Activated CD4-positive, CD25-positive, alpha-beta regulatory T cell treated with anti-CD3 and anti-CD28 coated beads, Interleukin-2, amount 50 U/mL, for 72 hours (primary cell): ENCODE measurements around the gene PRKAR2B.
"Not testable (repeated sequence)": the region's sequence is repeated elsewhere in the genome, so short reads cannot be mapped to it uniquely, and the experiment has no call there.

ENCODE experiments used
- DNase-seq: peaks from one replicate; pipeline ENCODE4 v3.0.0; 2021

PRKAR2B gene

DNA sequence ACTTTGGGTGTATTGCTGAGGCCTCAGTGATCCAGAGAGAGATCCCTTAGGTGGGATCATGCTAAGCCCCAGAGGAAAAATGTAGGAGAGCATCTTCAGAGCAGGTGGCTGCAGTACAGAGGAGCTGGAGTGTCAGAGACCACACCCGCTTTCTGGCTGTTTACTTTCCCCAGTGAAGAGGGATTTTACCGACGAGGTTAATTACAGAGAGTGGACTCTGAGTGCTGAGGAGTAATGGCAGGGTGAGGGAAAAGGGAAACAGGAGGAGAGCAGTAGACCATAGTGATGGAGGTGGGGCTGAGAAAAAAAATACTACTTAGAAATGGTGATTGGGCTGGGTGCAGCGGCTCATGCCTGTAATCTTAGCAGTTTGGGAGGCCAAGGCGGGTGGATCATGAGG lies 81.0 kb downstream of the PRKAR2B start:
- DNase-seq, result no peak

DNA sequence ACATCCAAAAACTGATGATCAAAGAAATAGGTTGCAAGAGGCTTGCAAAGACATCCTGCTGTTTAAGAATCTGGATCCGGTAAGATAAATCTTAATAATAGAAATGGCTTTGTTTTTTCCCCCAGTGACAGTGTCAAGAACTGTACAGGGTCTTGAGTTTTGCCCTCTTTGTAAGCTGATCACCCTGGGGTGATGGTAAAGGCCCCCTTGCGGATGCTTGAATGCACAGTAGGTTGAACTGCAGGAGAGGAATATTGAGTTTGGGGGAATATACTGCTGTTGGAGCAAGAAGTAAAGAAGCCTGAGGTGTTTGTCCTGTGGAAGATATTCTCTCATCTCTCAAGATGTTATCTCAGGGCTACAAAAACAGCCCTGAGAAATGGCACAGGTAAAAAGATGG lies 83.7 kb downstream of the PRKAR2B start:
- no peak for DNase-seq

DNA sequence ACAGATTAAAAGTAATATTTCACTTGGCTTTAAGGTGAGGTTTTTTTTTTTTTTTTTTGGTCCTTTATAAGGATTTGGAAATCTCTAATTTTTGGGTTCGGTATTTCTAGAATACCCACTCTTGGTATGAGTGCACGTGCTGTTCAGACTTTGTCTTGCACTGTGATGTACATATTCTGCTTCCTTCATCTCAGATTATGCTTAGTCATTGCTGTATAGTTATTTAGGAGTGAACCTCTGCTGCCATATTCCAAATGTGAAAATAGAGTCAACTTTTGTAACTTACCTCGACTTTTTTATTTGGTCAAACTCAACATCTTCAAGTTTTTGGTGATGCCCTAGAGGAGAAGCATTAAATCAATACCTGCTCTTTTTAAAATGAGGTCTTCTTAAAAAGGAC lies 84.2 kb downstream of the PRKAR2B start:
- no peak for DNase-seq

DNA sequence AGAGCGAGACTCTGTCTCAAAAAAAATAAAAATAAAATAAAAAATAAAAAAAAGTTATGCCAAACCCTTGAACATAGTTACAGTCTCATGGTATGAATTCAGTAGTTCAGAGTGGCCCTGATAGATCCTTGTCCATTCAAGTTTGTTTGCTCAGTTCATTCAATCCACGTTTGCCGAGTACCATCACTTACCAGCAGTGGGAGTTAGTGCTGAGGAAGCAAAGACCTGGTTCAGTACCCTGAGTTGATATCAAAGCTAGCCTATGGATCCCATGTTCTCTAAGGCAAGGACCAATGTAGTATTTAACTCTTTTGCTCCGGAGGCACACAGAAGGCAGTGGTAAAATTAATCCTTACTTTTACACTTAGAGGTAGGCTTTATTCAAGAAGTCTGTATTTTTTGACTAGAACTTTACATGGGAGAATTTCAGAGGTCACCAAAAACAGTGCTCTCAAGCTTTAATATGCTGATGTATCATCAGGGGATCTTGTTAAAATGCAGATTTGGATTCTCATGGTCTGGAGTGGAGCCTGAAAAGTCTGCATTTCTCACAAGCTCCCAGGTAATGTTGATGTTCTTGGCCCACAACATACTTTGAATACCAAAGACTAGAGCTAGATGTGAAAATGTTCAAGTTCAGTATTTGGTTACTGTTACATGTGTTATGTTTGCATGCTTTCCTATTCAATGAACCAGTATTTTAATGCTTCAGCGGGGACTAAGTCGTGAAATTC lies 86.1 kb downstream of the PRKAR2B start:
- no peak for DNase-seq

DNA sequence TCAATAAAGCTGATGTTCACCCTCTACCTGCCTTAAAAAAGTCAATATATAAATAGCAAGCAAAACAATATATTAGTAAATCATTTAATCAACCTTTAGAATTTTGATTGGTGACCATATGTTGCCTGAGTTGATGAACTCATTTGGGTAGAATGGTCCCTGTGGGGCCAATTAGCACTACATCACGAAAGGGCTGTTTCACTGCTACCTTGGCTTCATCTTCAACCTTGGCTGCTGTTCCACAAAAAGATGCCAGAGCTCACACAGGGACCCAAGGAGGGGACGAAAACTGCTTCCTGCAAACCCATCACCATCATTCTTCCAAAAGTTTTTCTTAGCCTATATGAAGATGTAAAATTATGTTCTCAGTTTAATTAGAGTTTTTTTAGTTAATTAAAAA lies 88.9 kb downstream of the PRKAR2B start:
- DNase-seq, result no peak

DNA sequence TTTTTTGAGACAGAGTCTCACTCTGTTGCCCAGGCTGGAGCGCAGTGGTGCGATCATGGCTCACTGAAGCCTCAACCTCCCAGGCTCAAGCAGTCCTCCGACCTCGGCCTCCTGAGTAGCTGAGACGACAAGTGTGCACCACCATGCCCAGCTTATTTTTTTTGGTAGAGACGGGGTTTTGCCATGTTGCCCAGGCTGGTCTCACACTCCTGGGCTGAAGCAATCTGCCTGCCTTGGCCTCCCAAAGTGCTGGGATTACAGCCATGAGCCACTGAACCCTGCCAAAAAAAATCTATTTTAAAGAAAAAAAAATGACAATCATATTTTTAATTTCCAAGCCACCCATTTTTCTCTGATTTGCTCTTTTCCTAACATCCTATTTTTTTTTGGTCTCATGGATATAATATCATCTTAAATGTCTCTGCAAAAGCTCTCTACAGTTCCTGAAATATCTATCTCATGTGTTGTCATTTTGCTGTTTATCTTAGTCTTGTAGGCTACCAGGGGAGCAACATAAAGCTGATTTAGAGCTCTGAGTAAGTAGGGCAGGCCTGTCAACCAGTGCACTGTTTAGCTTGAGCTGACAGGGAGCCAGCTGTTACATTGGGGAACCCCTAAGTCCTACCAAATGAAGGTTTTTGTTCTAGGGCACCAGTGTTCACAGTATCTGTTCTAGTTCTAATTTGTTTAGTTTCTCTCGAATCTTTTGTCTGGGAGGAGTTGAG lies 94.4 kb downstream of the PRKAR2B start:
- no peak for DNase-seq

DNA sequence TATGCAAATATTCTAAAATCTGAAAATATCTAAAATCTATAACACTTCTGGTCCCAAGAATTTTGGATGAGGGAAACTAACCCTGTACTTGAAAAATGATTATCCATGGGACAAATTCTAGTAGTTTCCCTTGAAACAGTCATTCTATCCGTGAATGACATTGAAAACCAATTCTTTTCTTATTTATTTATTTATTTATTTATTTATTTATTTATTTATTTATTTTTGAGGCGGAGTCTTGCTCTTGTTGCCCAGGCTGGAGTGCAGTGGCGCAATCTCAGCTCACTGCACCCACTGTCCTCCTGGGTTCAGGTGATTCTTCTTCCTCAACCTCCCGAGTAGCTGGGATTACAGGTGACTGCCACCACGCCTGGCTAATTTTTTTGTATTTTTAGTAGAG lies 99.4 kb downstream of the PRKAR2B start:
- not testable (repeated sequence) for DNase-seq

DNA sequence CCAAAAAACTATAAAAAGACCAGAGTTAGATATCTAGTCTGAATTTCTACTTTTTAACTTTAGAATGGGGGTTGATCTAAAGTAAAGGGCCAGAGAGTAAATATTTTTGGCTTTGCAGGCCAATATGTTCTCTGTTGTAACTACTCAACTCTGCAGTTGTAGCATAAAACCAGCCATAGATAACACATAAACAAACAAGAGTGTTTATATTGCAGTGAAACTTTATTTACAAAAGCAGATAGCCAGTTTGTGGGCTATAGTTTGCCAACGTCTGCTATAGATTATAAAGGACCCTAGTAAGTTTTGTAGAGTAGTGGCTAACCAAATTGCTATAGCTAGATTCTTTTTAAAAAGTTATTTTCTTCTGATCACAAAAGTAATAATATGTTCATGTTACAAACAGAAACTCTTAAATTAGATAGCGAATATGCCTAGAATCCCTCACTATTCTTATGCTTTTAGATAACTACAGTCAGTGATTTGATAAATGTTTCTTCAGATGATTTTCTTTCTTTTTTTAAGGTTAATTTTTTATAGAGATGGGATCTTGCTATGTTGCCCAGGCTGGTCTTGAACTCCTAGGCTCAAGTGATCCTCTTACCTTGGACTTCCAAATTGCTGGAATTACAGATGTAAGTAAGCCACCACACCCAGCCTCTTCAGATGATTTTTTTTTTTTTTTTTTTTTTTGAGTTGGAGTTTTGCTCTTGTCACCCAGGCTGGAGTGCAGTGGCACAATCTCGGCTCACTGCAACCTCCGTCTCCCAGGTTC lies 100.7 kb downstream of the PRKAR2B start:
- DNase-seq, result no peak

DNA sequence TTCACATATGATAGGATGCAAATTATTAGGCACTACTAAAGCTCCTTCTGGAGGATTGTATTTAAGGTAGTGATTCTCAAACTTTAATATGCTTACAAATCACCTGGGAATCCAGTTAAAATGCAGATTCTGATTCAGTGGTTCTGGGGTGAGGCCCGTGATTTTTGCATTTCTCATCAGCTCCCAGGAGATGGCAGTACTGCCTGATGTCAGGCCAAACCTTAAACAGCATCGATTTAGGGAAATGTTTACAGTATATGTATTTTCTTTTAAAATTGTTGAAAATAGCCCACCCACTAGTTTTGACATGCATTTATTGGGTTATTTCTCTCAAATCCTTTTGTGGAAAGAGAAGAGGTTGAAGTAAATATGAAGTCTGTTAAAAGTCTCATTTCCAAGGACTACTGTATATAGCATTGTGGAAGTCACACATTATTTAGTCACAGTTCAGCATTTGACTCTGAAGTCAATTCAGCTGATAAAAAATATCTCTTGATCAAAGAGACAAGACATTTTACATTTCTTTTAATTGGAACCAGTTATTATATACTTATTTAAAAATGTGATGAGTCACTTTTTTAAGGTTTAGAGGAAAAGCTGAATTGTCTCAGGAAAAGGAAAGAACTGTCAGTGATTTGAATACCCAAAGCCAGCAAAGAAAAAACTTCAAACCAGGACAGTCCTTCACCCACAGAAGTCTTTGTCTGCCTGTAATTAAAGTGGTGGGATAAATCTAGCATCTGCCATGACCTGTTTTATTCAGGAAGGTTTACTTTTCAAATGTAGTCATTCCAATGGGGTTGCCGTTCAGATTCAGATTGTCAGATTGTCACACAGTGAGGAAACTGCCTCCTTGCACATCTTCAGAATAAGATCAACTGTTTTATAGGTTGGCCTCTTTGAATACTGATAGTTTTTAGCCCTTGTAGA lies 103.2 kb downstream of the PRKAR2B start:
- no peak for DNase-seq

DNA sequence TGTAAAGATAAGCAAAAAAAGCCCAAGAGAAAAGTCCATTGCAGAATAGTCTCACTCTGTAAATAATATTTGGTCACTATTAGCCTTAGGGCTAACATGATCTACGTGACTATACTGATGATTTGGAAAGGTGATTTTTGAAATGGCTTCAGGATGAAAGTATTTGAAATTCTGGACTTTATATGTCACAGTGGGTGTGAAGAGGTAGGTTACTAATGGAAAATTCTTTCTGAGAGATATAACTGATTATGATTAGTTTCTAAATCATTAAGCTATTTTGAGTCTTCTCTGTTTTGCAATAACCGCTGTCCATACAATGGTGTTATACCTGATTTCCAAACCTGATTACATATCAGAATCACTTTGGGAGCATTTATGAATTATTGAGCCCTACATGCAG lies 104.2 kb downstream of the PRKAR2B start:
- DNase-seq, result no peak

DNA sequence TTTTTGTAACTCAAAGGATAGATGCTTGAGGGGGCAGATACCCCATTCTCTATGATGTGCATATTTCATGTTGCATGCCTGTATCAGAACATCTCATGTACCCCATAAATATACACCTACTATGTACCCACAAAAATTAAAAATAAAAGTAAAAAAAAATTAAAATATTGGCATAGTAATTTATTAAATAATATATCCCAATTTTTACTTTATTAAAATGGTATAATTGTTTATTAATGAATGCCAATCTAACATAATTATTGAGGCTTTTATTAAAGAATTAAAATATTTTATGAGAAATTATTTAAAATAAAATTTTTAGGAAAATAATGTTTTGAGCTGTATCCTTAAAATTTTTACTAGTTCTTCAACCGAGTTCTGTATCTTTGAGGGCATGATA lies 105.4 kb downstream of the PRKAR2B start:
- DNase-seq, result no peak

DNA sequence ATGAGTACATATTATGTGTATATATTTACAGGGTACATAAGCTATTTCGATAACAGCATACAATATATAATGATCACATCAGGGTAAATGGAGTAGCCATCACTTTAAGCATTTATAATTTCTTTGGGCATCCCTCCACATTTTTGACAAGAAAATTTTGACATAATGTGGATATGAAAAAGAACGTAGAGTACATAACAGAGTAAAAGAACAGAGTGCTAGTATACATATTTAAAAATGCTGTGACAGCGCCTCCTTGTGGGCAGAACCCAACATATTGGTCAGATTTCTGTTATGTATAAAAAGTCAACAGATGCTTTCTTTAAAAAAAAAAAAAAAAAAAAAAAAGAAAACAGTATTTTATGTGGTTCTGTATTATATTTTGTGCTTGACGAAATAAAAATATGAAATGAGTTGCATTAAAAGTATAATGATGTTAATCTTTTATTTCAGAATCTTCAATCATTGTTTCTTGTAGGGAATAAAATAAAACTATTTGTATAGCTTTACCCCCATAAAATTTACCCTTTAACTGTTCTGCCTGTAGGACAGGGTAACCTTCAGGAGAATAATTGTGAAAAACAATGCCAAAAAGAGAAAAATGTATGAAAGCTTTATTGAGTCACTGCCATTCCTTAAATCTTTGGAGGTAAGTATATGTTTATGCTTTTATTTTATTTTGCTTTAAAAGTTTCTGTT lies 106.0 kb downstream of the PRKAR2B start:
- peak; percentile 73 for DNase-seq

DNA sequence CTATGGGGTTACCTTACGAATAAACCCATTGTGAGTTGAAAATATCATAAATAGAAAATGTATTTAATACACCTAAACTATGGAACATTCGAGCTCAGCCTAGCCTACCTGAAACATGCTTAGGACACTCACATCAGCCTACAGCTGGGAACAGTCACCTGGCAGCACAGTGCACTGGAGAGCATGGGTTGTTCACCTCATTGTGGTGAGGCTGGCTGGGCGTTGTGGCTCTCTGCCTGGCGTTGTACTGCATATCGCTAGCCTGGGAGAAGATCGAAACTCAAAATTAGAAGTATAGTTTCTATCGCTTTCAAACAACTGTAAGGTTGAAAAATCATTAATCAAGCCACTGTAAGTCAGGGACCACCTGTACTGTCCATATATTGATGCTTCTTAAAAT lies 107.0 kb downstream of the PRKAR2B start:
- DNase-seq, result no peak

DNA sequence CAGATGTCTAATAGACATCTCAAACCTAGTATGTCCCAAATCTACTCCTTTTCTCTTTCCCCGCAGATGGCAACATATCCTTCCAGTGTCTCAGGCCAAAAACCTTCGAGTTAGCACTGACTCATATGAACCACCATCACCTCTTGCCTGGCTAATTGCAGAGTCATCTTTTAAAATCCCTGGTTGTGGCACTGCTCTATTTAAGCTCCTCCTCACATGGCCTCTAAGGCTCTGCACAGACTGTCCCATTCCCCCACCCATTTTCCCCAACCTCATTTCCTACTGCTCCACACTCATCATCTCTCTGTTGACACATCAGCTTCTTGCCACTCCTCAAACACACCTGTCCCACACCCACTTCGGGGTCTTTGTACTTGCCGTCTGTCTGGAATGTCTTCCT lies 107.5 kb downstream of the PRKAR2B start:
- no peak for DNase-seq

DNA sequence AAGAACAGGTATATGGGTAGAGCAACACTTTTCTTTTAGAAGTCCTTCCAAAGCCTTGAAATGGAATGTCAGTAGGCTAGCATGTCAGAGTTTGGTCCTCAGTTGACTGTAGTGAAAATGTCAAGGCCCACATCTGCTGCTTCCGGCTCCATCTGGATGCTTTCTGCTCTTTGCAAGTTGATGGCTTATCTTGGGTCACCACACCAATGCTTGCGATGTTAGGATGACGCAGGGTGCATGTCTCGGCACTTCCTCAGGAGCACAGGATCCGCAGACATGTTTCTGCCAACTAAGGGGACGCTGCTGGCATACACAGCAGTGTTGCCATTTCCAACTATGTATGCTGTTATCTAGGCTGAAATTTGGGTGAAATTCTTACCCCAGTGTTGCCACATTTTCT lies 110.3 kb downstream of the PRKAR2B start:
- no peak for DNase-seq

DNA sequence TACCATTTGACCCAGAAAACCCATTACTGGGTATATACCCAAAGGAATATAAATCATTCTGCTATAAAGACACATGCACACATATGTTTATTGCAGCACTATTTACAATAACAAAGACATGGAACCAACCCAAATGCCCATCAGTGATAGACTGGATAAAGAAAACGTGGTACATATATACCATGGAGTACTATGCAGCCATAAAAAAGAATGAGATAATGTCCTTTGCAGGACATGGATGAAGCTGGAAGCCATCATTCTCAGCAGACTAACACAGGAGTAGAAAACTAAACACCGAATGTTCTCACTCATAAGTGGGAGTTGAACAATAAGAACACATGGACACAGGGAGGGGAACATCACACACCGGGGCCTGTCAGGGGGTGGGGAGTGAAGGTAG lies 111.2 kb downstream of the PRKAR2B start:
- not testable (repeated sequence) for DNase-seq

DNA sequence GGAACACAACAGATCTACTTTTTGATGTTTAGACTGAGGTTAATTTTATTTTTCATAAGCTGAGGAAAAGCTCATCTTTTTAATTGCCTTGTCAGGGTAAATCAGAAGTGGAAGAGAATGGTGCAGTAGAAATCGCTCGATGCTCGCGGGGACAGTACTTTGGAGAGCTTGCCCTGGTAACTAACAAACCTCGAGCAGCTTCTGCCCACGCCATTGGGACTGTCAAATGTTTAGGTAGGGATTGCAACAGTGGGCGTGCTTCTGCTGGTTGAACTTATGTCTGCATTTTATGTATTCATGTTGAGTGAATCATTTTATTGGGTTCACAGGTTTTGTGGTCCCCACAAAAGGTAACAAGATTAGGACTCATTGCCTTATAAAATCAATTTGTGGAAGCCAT lies 112.6 kb downstream of the PRKAR2B start:
- DNase-seq, result no peak

DNA sequence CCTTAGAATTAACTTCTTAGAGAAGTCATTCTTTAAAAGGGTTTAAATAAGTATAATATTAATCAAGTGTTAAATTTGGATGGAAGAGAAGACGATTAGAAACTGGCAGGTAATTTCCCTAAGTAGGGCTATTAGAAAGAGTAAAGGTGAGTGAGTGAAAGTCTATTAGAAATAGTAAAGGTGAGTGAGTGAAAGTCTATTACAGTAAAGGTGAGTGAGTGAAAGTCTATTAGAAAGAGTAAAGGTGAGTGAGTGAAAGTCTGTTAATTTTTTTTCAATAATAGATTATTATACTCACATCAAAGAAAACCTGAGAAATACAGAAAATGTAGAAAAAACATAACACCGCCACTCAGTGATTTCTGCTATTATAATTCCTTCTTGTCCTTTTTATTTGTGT lies 113.5 kb downstream of the PRKAR2B start:
- no peak for DNase-seq

DNA sequence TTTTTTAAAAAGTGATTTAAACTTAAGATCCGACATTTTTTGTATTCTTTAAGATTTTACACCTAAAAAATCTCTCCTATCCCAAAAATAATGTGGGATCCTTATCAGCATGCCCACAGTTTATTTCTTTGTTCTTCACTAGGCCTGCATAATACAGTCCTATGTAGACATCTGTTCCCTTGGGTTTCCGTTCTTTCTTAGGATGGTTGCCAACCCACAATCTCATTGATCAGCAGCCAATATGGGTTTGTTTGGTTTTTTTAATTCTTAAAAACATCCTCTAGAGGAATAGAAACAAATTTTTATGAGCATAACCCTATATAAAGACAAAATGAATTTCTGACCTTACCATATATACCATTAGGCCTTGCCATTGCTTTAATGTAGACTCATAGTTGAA lies 115.9 kb downstream of the PRKAR2B start:
- DNase-seq, result no peak

DNA sequence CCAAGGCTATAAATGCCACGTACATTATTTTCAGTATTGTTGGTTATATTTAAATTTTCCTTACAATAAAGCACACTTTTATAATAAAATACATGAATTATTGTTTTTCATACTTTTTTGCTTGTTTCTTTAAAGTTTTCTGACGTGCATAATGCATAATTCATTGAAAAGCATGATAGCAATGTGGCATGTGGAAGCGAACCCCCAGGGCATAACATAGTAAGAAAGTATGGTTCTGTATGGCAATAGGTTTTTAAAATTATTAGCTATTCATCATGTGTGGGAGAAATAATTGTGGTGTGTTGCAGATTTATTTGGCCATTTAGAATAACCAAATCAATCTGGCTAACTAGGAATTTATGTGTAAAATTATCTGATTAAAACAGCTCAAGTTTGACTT lies 116.9 kb downstream of the PRKAR2B start:
- no peak for DNase-seq

DNA sequence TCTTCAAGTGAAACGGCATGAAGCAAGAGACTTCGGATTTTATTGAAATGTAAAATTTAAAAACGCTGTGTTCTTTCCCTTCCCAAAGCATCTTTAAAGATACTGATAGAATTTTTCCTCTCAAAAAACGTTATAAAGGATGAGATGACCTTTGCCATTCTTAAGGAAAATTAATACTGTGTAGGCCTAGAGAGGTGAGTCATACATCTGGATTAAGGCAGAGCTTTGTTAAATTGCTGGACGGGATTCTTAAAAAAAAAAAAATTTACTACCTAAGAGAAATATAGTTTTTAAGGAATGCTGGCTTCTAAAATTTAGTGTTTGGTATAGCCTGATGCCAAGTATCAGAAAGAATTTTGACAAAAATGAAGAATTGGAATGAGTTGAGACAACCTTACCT lies 118.0 kb downstream of the PRKAR2B start:
- no peak for DNase-seq

DNA sequence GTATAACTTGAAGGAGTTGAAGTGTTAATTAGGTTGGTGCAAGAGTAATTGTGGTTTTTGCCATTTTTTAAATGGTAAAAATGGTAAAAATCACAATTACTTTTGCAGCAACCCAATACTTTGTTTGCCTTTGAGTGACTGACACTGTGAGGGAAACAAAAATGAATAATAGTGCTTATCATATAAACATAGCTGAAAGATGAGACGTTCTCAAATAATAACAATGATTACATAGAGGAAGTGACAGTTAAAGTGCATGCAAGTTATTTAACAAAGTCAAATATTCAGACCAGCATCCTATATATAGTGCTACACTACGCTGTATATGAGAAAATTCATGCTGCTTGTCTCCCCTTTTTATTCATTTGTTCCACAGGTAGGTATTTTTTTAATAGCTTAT lies 119.6 kb downstream of the PRKAR2B start:
- DNase-seq, result no peak
